Activated naive CD8-positive, alpha-beta T cell treated with anti-CD3 and anti-CD28 coated beads, Interleukin-2, amount 10 ng/mL, durations not matched to agents 7 days and 5 days (primary cell): ENCODE results near the gene GNB2. TPM values are rescaled to one million over a fixed set of nuclear protein-coding genes. Genes with fewer than 3 reads are reported as not detected.
A peak's percentile ranks its signal among the peaks of the same experiment; 100 is the strongest.
"Not testable (repeated sequence)": the region's sequence is repeated elsewhere in the genome, so short reads cannot be mapped to it uniquely, and the experiment has no call there.

Experiments
- ATAC-seq: fragments of 150-1000 bp; cut with Tn5 transposase; one replicate; pipeline ENCODE4 v1.10.0; 2021; ENCODE audit warnings: low read depth, moderate library complexity
- POLR2A ChIA-PET: fragments of 350-600 bp; sonication (Branson Sonifier 250); formaldehyde crosslinking; loops from one replicate; lab custom pipeline; 2021; ENCODE audit warnings: antibody characterized with exemption; lab: Charles Lee
- DNase-seq: peaks from one replicate; pipeline ENCODE4 v3.0.0; 2021
- H3K27ac Mint-ChIP-seq: one replicate; pipeline ENCODE4 v1.8.0; 2022; ENCODE audit warnings: mild to moderate bottlenecking, mixed read lengths
- H3K27me3 Mint-ChIP-seq: one replicate; pipeline ENCODE4 v1.8.0; 2022; ENCODE audit warnings: mild to moderate bottlenecking, moderate library complexity, mixed read lengths
- H3K36me3 Mint-ChIP-seq: one replicate; pipeline ENCODE4 v1.8.0; 2021; ENCODE audit warnings: mild to moderate bottlenecking, mixed read lengths
- H3K4me1 Mint-ChIP-seq: one replicate; pipeline ENCODE4 v1.8.0; 2021; ENCODE audit warnings: mixed read lengths
- H3K4me3 Mint-ChIP-seq: one replicate; pipeline ENCODE4 v1.8.0; 2022; ENCODE audit warnings: mild to moderate bottlenecking, moderate library complexity, mixed read lengths
- H3K9me3 Mint-ChIP-seq: one replicate; pipeline ENCODE4 v1.8.0; 2021; ENCODE audit warnings: mixed read lengths
- total RNA-seq, 2 experiments: library from RNA; stranded (reverse); gene quantifications; one replicate each; pipeline ENCODE4 v1.2.3, GENCODE V29; 2021

Gene GNB2
- total RNA-seq, 2 experiments from 2014 or later, result 203 to 216 TPM

DNA sequence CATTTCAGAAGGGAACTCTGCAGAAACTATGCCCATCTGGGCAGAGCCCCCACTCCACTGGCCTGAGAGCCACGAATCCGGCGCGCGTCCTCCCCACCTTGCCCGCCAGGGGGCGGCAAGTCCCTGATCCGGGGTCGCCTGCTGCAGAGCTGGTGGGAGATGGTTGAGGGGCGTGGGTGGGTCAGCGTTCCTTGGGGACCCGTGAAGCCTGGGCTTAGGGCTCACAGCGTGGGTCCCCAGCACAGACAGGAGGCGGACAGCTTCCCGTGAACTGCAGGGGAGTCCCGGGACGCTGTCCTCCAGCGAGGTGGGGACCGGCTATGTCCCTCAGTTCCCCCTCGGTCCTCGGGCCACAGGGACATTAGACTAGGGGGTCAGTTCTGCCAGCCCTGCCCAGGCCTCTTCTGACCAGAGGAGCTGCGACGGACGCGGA lies 31.8 kb downstream of the GNB2 start:
- ATAC-seq, result peak; percentile 55
- peak overlapping the region; percentile 99 for H3K4me3 Mint-ChIP-seq
- peaks cover 3% of the 10 kb centered on the region for H3K27me3 Mint-ChIP-seq
- POLR2A ChIA-PET, result interaction anchor here (0.6 to 2.4 kb wide), 24 partner anchors 10 to 326 kb away, joined by 3 to 34 read pairs (median 6); partner anchors contain the start of genes FBXO24, GIGYF1, GNB2 and LRCH4
- peak; percentile 90 for DNase-seq
- peak overlapping the region; percentile 98 for H3K27ac Mint-ChIP-seq
- no peaks in the 10 kb centered on the region for H3K9me3 Mint-ChIP-seq
- H3K36me3 Mint-ChIP-seq, result no peaks in the 10 kb centered on the region
- H3K4me1 Mint-ChIP-seq, result peaks cover 10% of the 10 kb centered on the region

DNA sequence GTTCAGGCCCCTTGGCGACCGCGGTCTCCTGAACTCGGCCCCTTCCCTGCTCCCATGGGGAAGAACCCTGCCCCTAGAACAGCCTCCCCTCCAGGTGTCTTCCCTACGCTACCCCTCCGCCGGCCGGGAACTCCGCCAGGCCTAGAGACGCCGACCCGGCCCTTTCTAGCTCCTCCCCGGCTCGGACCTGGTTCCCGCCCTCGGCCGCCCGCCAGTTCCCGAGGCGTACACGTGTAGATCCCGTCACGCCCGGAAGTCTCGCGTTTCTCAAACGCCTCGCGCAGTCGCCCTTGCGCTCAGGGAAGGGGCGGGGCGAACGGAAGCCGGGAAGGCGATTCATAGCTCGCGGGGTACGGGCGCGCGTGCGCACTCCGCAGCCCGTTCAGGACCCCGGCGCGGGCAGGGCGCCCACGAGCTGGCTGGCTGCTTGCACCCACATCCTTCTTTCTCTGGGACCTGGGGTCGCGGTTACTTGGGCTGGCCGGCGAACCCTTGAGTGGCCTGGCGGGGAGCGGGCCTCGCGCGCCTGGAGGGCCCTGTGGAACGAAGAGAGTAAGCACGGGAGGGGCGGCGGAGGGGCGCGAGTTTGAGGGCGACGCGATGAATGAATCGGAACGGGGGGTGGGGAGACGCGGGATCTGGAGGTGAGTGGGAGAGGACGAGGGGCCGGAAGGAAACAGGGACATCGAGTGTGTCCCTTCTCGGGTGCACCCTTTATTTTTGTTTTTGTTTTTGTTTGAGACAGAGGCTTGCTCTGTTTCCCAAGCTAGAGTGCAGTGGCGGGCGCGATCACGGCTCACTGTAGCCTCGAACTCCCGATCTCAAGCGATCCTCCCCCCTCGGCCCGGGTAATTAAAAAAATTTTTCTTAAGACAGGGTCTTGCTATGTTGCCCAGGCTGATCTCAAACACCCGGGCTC lies 32.5 kb downstream of the GNB2 start, which contains the start of gene POP7:
TSS of gene POP7 (plus strand) at position 369 of the 919 bp plus-strand sequence. CDS start 710 bp downstream, outside the sequence.
- Mint-ChIP-seq H3K27ac (peak within 1 kb of the TSS; percentile 98), H3K27me3 (peaks cover 2% of the 10 kb centered on the region), H3K4me3 (peak within 1 kb of the TSS; percentile 99), H3K4me1 (peaks cover 10% of the 10 kb centered on the region), H3K9me3 (no peaks in the 10 kb centered on the region), H3K36me3 (no peaks in the 10 kb centered on the region)
- POLR2A ChIA-PET, result interaction anchor here (0.6 to 2.4 kb wide), 25 partner anchors 11 to 276 kb away, joined by 3 to 34 read pairs (median 6); partner anchors contain the start of genes FBXO24, GIGYF1, GNB2 and LRCH4
- ATAC-seq (peak; percentile 94), DNase-seq (peak; percentile 99)

DNA sequence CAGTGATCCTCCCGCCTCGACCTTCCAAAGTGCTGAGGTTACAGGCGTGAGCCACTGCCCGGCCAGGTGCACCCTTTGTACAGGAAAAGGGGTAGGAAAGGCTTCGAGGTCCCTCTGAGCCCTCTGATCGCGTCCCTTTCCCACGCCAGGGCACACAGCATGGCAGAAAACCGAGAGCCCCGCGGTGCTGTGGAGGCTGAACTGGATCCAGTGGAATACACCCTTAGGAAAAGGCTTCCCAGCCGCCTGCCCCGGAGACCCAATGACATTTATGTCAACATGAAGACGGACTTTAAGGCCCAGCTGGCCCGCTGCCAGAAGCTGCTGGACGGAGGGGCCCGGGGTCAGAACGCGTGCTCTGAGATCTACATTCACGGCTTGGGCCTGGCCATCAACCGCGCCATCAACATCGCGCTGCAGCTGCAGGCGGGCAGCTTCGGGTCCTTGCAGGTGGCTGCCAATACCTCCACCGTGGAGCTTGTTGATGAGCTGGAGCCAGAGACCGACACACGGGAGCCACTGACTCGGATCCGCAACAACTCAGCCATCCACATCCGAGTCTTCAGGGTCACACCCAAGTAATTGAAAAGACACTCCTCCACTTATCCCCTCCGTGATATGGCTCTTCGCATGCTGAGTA lies 33.3 kb downstream of the GNB2 start:
- Mint-ChIP-seq H3K9me3 (no peaks in the 10 kb centered on the region), H3K4me3 (peak overlapping the region; percentile 99), H3K36me3 (no peaks in the 10 kb centered on the region), H3K4me1 (peaks cover 8% of the 10 kb centered on the region), H3K27me3 (no peaks in the 10 kb centered on the region), H3K27ac (peak overlapping the region; percentile 98)
- DNase-seq (no peak), ATAC-seq (no peak)
- POLR2A ChIA-PET, result interaction anchor here (1.3 to 2.4 kb wide), 4 partner anchors 102 to 167 kb away, joined by 3 to 34 read pairs (median 16); partner anchors contain the start of genes FBXO24, LRCH4 and SLC12A9

DNA sequence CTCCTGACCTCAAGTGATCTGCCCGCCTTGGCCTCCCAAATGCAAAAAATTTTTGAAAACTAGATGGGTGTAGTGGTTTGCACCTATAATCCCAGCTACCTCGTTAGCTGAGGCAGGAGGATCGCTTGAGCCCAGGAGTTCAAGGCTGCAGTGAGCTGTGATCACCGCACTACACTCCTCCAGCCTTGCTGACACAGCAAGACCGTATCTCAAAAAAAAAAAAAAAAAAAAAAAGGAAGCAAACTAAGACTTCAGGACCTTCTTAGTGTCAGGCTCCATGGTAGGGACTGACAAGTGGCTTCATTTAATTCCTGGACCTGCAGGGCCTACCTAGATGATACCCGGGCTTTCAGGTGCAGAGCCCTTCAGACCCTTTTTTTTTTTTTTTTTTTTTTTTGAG lies 34.9 kb downstream of the GNB2 start:
- no peak overlapping the region for H3K27ac Mint-ChIP-seq
- H3K4me1 Mint-ChIP-seq, result peaks cover 8% of the 10 kb centered on the region
- H3K4me3 Mint-ChIP-seq, result no peak overlapping the region
- no peak for ATAC-seq
- no peak for DNase-seq
- H3K36me3 Mint-ChIP-seq, result no peaks in the 10 kb centered on the region
- POLR2A ChIA-PET, result no interaction called here
- no peaks in the 10 kb centered on the region for H3K9me3 Mint-ChIP-seq
- H3K27me3 Mint-ChIP-seq, result no peaks in the 10 kb centered on the region

DNA sequence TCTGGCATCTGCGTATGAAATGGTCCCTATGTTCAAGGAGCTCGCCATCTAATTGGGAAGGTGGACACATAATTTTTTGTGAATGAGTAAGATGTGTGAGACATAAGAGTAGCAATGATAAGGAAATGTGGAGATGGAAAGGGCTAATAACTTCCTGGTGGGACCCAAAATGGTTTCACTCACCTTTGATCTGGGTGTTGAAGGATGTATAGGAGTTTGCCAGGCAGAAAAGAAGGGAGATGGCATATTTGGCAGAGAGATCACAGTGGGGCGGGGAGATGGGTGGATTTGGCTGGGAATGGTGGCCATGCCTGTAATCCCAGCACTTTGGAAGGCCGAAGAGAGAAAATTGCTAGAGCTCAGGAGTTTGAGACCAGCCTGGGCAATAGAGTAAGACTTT lies 36.9 kb downstream of the GNB2 start:
- ATAC-seq (no peak), DNase-seq (no peak)
- Mint-ChIP-seq H3K27me3 (no peaks in the 10 kb centered on the region), H3K9me3 (no peaks in the 10 kb centered on the region), H3K27ac (no peak overlapping the region), H3K4me3 (no peak overlapping the region), H3K4me1 (peaks cover 8% of the 10 kb centered on the region), H3K36me3 (no peaks in the 10 kb centered on the region)
- POLR2A ChIA-PET, result interaction anchor here (1.0 kb wide), 1 partner anchor 11 kb away, joined by 3 read pairs; no protein-coding TSS in a partner anchor

DNA sequence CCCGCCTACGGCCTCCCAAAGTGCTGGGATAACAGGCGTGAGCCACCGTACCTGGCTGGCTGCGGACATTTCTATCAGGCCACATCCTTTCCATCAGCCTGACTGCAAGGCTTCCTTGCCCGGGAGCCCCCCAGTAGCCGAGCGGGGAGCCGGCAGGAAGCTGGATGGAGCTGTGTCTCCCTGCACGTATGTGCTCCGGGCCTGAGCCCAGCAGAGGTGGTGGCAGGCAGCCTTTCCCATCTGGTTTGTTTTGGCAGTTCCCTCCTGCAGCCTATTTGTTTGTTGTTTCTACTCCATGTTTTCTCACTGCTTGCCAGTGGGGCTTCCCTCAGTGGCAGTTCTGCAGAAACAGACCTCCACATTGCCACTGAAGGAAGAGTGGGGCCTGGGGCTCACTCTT lies 37.8 kb downstream of the GNB2 start:
- no peaks in the 10 kb centered on the region for H3K9me3 Mint-ChIP-seq
- no peaks in the 10 kb centered on the region for H3K36me3 Mint-ChIP-seq
- POLR2A ChIA-PET, result no interaction called here
- H3K4me1 Mint-ChIP-seq, result peaks cover 8% of the 10 kb centered on the region
- no peak overlapping the region for H3K4me3 Mint-ChIP-seq
- H3K27ac Mint-ChIP-seq, result no peak overlapping the region
- DNase-seq (no peak), ATAC-seq (no peak)
- H3K27me3 Mint-ChIP-seq, result no peaks in the 10 kb centered on the region

DNA sequence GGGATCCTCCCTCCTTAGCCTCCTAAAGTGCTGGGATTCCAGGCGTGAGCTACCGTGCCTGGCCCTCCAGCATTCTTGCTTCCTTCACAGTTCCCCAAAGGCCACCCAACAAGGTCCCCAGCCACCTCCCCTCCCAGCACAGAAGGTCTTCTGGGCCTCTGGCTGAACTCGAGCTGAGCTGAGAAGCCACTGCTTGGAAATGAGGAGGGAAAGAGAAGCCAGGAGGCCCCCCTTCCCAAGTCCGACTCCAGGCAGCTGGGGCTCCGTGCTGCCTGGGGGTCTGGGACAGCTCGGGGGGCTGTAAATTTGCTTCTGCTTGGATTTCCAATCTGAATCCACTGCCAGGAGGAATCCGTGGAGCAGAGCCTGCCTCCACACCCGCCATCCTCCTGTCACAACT lies 41.2 kb downstream of the GNB2 start:
- ATAC-seq, result no peak
- POLR2A ChIA-PET, result no interaction called here
- Mint-ChIP-seq H3K4me1 (peaks cover 3% of the 10 kb centered on the region), H3K9me3 (peaks cover 1% of the 10 kb centered on the region), H3K36me3 (no peaks in the 10 kb centered on the region), H3K4me3 (no peak overlapping the region), H3K27me3 (peaks cover 17% of the 10 kb centered on the region), H3K27ac (no peak overlapping the region)
- no peak for DNase-seq

DNA sequence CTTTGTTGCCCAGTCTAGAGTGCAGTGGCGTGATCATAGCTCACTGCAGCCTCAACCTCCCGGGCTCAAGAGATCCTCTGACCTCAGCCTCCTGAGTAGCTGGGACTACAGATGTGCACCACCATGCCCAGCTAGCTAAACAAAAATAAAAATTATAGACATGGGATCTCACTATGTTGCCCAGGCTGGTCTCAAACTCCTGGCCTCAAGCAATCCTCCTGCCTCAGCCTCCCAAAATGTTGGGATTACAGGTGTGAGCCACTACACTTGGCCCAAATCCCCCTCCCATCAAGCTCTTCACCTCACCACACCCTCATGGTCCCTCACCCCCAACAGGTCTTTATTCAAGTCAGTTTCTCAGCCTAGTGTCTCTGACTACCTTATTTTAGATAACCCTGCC lies 43.5 kb downstream of the GNB2 start:
- H3K27ac Mint-ChIP-seq, H3K9me3 Mint-ChIP-seq, H3K36me3 Mint-ChIP-seq, H3K4me1 Mint-ChIP-seq, DNase-seq, POLR2A ChIA-PET, ATAC-seq, H3K4me3 Mint-ChIP-seq: not testable (repeated sequence)
- peaks cover 35% of the 10 kb centered on the region for H3K27me3 Mint-ChIP-seq

DNA sequence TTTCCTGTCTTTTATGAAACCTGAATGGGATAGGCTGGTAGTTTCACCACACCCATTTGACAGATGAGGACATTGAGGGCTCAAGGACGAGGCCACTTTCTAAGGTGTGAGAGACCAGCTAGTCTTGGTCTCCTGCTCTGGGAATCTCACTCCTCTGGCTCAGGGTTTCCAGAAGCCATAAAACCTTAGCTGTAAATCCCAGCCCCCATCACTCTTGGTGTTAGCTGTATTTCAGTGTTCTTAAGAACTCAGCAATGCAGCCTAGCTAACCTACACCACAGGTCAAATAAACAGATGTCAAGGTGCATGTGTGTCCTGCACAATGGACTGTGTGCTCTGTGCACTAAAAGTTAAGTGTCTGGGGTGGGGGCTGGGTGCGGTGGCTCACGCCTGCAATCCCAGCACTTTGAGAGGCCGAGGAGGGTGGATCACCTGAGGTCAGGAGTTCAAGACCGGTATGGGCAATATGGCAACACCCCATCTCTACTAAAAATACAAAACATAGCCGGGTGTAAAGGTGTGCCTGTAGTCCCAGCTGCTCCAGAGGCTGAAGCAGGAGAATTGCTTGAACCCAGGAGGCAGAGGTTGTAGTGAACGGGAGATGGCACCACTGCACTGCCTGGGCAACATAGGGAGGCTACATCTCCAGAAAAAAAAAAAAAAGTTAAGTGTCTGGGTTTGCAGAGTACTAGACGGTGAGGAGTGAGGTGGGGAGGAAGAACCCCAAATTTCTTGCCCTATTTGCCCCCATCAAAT lies 46.2 kb downstream of the GNB2 start:
- Mint-ChIP-seq H3K9me3 (peaks cover 1% of the 10 kb centered on the region), H3K4me3 (no peak overlapping the region), H3K27me3 (peaks cover 50% of the 10 kb centered on the region), H3K36me3 (no peaks in the 10 kb centered on the region), H3K4me1 (peaks cover 4% of the 10 kb centered on the region), H3K27ac (no peak overlapping the region)
- ATAC-seq (no peak), DNase-seq (no peak)
- POLR2A ChIA-PET, result no interaction called here

DNA sequence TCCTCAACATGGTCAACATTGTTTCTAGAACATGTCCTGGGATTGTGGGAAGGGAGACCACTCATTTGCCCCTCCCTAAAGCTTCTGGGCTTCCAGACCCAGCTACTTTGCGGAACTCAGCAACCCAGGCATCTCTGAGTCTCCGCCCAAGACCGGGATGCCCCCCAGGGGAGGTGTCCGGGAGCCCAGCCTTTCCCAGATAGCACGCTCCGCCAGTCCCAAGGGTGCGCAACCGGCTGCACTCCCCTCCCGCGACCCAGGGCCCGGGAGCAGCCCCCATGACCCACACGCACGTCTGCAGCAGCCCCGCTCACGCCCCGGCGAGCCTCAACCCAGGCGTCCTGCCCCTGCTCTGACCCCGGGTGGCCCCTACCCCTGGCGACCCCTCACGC lies 46.7 kb downstream of the GNB2 start, which contains the start of gene EPO:
TSS of gene EPO (plus strand) at position 190 of the 392 bp plus-strand sequence. CDS start 513 bp downstream, outside the sequence.
- no peak for ATAC-seq
- H3K4me3 Mint-ChIP-seq, result no peak within 1 kb of the TSS
- H3K27me3 Mint-ChIP-seq, result peaks cover 53% of the 10 kb centered on the region
- POLR2A ChIA-PET, result no interaction called here
- no peak for DNase-seq
- H3K9me3 Mint-ChIP-seq, result peaks cover 1% of the 10 kb centered on the region
- no peak within 1 kb of the TSS for H3K27ac Mint-ChIP-seq
- H3K4me1 Mint-ChIP-seq, result peaks cover 8% of the 10 kb centered on the region
- no peaks in the 10 kb centered on the region for H3K36me3 Mint-ChIP-seq

DNA sequence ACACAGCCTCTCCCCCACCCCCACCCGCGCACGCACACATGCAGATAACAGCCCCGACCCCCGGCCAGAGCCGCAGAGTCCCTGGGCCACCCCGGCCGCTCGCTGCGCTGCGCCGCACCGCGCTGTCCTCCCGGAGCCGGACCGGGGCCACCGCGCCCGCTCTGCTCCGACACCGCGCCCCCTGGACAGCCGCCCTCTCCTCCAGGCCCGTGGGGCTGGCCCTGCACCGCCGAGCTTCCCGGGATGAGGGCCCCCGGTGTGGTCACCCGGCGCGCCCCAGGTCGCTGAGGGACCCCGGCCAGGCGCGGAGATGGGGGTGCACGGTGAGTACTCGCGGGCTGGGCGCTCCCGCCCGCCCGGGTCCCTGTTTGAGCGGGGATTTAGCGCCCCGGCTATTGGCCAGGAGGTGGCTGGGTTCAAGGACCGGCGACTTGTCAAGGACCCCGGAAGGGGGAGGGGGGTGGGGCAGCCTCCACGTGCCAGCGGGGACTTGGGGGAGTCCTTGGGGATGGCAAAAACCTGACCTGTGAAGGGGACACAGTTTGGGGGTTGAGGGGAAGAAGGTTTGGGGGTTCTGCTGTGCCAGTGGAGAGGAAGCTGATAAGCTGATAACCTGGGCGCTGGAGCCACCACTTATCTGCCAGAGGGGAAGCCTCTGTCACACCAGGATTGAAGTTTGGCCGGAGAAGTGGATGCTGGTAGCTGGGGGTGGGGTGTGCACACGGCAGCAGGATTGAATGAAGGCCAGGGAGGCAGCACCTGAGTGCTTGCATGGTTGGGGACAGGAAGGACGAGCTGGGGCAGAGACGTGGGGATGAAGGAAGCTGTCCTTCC lies 47.3 kb downstream of the GNB2 start:
- no peak for DNase-seq
- peaks cover 8% of the 10 kb centered on the region for H3K4me1 Mint-ChIP-seq
- POLR2A ChIA-PET, result interaction anchor here (0.7 to 1.2 kb wide), 2 partner anchors 11 to 154 kb away, joined by 3 read pairs; partner anchors contain the start of gene SRRT
- H3K36me3 Mint-ChIP-seq, result no peaks in the 10 kb centered on the region
- no peak overlapping the region for H3K4me3 Mint-ChIP-seq
- peaks cover 57% of the 10 kb centered on the region for H3K27me3 Mint-ChIP-seq
- no peak for ATAC-seq
- no peak overlapping the region for H3K27ac Mint-ChIP-seq
- peaks cover 1% of the 10 kb centered on the region for H3K9me3 Mint-ChIP-seq

DNA sequence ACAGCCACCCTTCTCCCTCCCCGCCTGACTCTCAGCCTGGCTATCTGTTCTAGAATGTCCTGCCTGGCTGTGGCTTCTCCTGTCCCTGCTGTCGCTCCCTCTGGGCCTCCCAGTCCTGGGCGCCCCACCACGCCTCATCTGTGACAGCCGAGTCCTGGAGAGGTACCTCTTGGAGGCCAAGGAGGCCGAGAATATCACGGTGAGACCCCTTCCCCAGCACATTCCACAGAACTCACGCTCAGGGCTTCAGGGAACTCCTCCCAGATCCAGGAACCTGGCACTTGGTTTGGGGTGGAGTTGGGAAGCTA lies 47.9 kb downstream of the GNB2 start:
- H3K27me3 Mint-ChIP-seq, result peaks cover 57% of the 10 kb centered on the region
- DNase-seq (no peak), ATAC-seq (no peak)
- H3K27ac Mint-ChIP-seq, result no peak overlapping the region
- H3K36me3 Mint-ChIP-seq, result no peaks in the 10 kb centered on the region
- H3K9me3 Mint-ChIP-seq, result peaks cover 1% of the 10 kb centered on the region
- H3K4me3 Mint-ChIP-seq, result no peak overlapping the region
- peaks cover 8% of the 10 kb centered on the region for H3K4me1 Mint-ChIP-seq
- POLR2A ChIA-PET, result interaction anchor here (0.7 to 1.2 kb wide), 2 partner anchors 11 to 154 kb away, joined by 3 read pairs; partner anchors contain the start of gene SRRT
